NCI-H2227 (cell line): ENCODE measurements around the gene TJP1.
"Not testable (repeated sequence)": the region's sequence is repeated elsewhere in the genome, so short reads cannot be mapped to it uniquely, and the experiment has no call there.

Experiments
- DNase-seq: peaks from one replicate; lab custom pipeline; 2025; ENCODE audit not compliant: unreplicated experiment; lab: John Stamatoyannopoulos, UW

The TJP1 gene

GRCh38 chr15:29685156-29686078 lies 136.9 kb downstream of the TJP1 start:
- DNase-seq, result peak; percentile 3

- no peak for DNase-seq
Measured at GRCh38 chr15:29682781-29683180, 139.5 kb downstream of the TJP1 start.

- DNase-seq, result no peak
Measured at GRCh38 chr15:29682361-29682760, 139.9 kb downstream of the TJP1 start.

GRCh38 chr15:29681946-29682345 lies 140.3 kb downstream of the TJP1 start:
- no peak for DNase-seq

GRCh38 chr15:29681166-29681845 lies 141.0 kb downstream of the TJP1 start:
- DNase-seq, result no peak

GRCh38 chr15:29680465-29681165 lies 141.7 kb downstream of the TJP1 start:
- no peak for DNase-seq

- no peak for DNase-seq
Measured at GRCh38 chr15:29678504-29679034, 143.7 kb downstream of the TJP1 start.

GRCh38 chr15:29677871-29678461 lies 144.3 kb downstream of the TJP1 start:
- DNase-seq, result no peak

- DNase-seq, result no peak
Measured at GRCh38 chr15:29677455-29677854, 144.8 kb downstream of the TJP1 start.

- DNase-seq, result peak; percentile 72
Measured at GRCh38 chr15:29676961-29677402, 145.3 kb downstream of the TJP1 start.

- not testable (repeated sequence) for DNase-seq
Measured at GRCh38 chr15:29676374-29676960, 145.8 kb downstream of the TJP1 start.

GRCh38 chr15:29675791-29676301 lies 146.4 kb downstream of the TJP1 start:
- DNase-seq, result no peak

- peak; percentile 79 for DNase-seq
Measured at GRCh38 chr15:29674661-29675533, 147.4 kb downstream of the TJP1 start.

GRCh38 chr15:29672923-29673809 lies 149.1 kb downstream of the TJP1 start:
- no peak for DNase-seq

GRCh38 chr15:29672446-29672845 lies 149.8 kb downstream of the TJP1 start:
- no peak for DNase-seq

- DNase-seq, result not testable (repeated sequence)
Measured at GRCh38 chr15:29672046-29672445, 150.2 kb downstream of the TJP1 start.

- DNase-seq, result no peak
Measured at GRCh38 chr15:29670998-29671981, 151.0 kb downstream of the TJP1 start.
